GM21381 (cell line): ENCODE data around the gene PPP1R14C.
"Not testable (repeated sequence)": the region's sequence is repeated elsewhere in the genome, so short reads cannot be mapped to it uniquely, and the experiment has no call there.

Experiments
- ATAC-seq: cut with Tn5 transposase; IDR thresholded peaks from one replicate; pipeline ENCODE4 v1.9.1; 2021; ENCODE audit warnings: mild to moderate bottlenecking, moderate library complexity; ENCODE audit not compliant: unreplicated experiment

PPP1R14C gene

GRCh38 chr6:150211700-150212511 lies 69.1 kb downstream of the PPP1R14C start:
- ATAC-seq, result no peak

DNA sequence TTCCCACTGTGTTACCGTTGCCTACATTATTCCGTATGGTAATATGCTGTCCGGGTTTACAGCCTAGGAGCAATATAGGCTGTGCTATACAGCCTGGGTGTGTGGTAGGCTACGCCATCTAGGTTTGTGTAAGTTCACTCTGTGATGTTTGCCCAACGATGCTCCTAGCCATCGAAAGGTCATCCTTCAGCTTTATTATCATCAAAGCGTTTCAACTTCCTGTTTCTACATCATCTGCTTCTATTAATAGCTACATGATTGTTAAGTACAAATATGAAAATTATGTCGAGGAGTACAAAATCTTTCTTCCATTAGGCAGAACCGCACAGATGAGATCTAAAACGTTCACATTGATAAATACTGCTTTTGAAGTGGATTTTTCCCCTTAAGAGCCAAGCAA lies 69.9 kb downstream of the PPP1R14C start:
- no peak for ATAC-seq

DNA sequence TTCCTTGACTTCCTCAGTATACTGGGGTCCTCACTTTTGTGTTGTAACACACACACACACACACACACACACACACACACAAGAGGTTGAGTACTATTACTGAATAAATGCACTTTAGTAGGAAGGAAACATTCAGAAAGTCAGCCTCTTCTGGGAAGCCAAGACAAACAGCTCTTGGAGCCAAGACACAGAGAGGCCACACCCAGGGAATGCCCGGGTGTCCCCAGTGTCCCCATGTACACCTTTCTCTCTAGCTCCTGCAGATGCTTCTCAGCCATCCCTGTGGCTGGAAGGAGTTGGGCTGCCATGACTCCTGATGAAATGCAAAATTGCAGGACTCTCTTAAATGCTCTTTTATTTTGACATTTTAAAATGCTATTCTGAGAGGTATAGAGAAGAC lies 70.5 kb downstream of the PPP1R14C start:
- no peak for ATAC-seq

- no peak for ATAC-seq
Observed at GRCh38 chr6:150214310-150214709, 71.5 kb downstream of the PPP1R14C start.

- ATAC-seq, result no peak
Observed at GRCh38 chr6:150220634-150221551, 78.0 kb downstream of the PPP1R14C start.

DNA sequence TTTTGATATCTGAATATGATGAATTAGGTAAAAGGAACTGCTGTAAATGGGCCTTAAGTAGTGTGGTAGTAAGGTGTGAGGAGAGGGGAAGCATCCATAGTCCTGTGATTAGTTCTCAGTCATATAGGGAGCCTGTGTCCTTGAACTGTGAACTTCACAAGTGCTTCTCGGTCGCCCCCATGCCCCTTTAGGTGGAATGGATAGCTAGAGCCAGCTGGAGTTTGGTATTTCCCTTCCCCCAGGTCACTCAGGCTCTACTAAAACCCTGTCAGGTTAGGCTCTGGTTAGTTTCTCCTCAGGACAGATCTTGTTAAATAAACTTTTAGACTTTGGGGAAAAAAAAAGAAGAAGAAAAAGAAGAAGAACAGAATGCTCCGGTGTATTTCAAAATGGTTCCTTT lies 82.0 kb downstream of the PPP1R14C start:
- no peak for ATAC-seq

- ATAC-seq, result no peak
Observed at GRCh38 chr6:150227281-150227680, 84.4 kb downstream of the PPP1R14C start.

- no peak for ATAC-seq
Observed at GRCh38 chr6:150228072-150228733, 85.4 kb downstream of the PPP1R14C start.

- no peak for ATAC-seq
Observed at GRCh38 chr6:150229436-150230163, 86.8 kb downstream of the PPP1R14C start.

DNA sequence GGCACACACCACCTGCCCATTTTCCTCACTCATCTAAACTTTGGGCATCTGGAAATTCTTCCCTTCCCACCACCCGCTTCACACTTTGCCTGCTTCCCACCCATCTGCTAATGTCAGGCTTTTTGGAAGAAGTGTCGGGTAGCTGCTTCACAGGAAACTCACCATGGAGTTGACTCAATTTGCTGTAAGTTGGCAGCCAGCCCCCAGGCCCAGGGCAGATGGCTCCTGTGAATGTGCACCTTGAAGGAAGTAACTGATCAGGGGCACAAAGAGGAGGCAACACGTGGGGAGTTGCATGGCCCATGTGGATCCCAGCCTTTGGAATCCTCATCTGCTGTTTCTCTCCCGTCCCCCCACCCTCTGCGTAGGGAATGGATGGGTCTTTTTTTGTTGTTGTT lies 87.3 kb downstream of the PPP1R14C start:
- ATAC-seq, result no peak

- ATAC-seq, result no peak
Observed at GRCh38 chr6:150230832-150231524, 88.1 kb downstream of the PPP1R14C start.

GRCh38 chr6:150231525-150231850 lies 88.6 kb downstream of the PPP1R14C start:
- no peak for ATAC-seq

DNA sequence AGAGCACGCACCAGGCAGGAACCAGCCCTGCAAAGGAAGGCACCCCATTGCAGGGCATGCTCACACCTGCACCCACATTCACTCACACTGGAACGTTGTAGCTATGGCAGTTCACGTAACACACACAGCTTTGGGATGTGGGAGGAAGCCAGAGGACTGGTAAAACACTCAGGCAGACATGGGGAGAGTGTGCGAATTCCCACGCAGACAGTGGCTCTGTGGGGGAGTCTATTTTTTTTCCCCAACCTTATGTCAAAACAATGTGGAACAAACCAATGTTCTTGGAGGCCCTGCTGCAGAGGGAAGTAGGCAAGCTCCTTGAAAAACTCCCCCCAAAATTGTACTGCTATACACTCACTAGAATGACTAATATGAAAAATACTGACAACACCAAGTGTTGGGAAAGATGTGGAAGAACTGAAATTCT lies 91.0 kb downstream of the PPP1R14C start:
- no peak for ATAC-seq

DNA sequence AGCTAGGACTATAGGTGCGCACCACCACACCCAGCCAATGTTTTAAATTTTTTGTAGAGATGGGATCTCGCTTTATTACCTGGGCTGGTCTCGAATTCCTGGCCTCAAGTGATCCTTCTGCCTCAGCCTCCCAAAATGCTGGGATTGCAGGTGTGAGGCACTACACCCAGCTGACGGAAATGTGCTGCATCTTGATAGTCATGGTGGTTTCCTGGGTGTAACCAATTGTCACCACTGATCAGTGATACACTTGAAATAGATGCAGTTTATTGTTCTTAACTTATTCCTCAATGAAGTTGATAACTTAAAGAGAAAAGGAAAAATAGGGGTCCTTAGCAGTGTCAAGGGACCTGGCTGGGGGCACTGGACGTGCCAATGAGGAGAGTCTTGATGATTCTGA lies 92.4 kb downstream of the PPP1R14C start:
- ATAC-seq, result no peak

DNA sequence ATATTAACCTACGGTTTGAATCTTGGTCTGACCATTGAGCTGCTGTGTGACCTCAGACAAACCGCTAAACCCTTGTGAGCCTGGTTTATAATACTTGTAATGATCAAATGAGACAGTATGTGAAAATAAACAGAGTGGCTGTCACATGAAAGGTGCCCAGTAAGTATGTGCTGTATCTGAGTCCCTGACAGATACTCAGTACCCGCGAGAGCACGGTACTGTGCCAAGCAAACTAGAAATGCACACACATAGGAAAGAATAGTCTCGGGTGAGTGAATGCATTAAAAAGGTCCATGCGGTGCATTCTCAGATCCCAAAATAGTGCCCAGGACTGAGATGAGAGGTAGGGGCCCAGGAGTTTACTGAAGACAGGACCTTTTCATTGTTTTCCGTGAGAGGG lies 93.3 kb downstream of the PPP1R14C start:
- ATAC-seq, result no peak

- no peak for ATAC-seq
Observed at GRCh38 chr6:150236544-150236943, 93.7 kb downstream of the PPP1R14C start.

- ATAC-seq, result no peak
Observed at GRCh38 chr6:150237626-150238025, 94.8 kb downstream of the PPP1R14C start.

DNA sequence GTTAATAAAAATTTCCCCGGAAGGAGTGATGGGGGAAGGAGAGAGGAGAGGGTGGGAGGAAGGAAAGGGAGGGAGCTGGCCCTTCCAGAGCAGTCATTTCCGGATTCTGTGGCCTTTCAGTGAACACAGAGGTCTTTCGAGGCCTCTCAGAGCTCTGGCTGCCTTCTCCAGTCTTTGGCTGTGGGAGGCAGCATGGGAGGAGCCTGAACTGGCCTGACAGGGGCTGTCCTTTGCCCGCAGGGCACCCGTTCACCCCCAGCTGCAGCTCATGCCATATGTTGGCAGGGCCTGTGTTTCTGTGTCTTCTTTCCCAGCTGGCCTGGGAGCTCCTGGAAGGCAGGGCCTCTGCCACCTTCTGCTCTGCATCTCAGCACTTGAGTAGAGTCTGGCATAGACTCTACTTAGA lies 95.5 kb downstream of the PPP1R14C start:
- no peak for ATAC-seq

GRCh38 chr6:150238846-150239407 lies 96.1 kb downstream of the PPP1R14C start:
- ATAC-seq, result no peak

- not testable (repeated sequence) for ATAC-seq
Observed at GRCh38 chr6:150241756-150242155, 98.9 kb downstream of the PPP1R14C start.
